GM19193 (cell line): Measurements from ENCODE around the gene RNF19B.

ENCODE experiments used
- POLR2A ChIP-seq: IDR thresholded peaks from 4 replicates; pipeline ENCODE4 v1.6.1; 2011; ENCODE audit not compliant: insufficient read depth, insufficient read length; ENCODE audit errors: extremely low read depth

The RNF19B gene

DNA sequence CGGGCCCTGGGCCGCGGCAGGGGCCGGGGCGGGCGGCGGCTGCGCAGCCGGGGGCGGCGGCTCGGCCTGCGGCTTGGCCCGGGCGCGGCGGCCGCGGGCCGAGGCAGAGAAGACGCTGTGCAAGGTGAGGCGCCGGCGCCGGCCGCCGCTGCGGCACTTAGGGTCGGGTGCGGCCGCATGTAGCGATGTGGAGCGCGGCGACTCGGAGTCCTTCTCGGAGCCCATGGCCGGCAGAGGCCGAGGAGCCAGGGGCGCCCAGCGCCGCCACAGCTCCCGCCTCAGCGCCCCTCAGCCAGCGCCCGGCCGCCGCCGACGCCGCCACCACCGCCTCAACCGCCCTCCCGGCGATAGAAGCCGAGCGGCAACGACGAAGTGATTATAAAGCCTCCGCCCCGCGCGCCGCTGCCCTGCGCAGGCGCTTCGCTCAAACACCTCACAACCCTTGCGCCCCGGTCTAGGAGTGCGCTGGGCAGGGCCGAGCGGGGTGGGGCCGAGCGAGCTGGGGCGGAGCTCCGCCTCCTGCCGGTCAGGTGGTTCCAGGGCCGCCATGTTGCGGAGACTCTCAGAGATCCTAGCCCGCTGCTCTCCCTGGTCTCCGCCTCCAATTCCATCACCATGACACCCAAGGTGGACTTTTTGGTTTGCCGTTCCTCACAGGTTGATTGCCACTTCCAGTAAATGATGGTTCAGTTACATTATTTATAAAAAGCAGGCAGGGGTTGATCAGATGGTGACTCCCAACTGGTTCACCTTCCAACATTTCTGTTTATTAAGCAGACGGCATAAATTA is at the start of gene RNF19B:
Gene RNF19B, minus strand, starts transcription at position 349 of the 790 bp plus-strand sequence. Its CDS starts 124 bp downstream, at position 225.
- peak; percentile 99 for TF ChIP-seq POLR2A

- TF ChIP-seq POLR2A: no peak
These were observed 49.2 kb upstream of the RNF19B start for GRCh38 chr1:33013791-33014190.

- no peak for TF ChIP-seq POLR2A
These were observed 47.6 kb upstream of the RNF19B start for GRCh38 chr1:33012165-33012564.

DNA sequence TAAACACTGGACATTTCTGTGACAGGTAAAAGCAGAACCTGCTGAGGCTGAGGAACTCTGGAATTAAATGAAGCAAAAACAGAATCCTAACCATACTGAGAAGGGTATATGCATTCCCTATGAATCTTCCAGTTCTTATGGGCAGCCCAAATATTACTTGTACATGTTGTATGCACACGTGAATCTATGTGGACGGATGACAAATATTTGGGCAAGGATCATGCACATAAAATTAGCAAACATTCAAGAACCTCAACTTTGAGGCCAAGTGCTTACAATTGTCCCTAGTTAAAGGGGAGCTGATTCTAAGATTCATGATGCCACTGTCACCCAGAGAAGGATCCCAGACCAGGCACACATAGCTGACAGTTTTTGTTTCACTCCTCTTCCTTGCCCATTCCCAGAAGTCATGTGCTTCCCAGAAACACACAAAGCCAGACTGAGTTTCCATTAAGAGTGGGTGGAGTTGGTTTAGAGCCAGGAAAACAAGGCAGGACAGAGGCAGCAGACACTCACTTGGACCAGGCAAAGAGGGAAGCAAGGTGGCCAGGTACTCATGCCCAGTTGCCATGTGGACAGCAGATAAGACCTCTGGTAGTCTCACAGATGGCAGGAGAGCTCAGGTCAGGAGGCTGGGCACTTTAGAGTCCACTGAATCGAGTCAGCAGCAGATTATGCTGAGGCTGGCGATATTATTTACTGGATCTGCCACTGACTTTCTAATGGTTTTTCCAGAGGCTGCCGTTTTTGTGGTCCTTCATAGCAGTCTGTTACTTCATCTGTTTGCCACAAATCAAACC is 46.5 kb upstream of the RNF19B start:
- TF ChIP-seq POLR2A: no peak

- no peak for TF ChIP-seq POLR2A
These were observed 45.0 kb upstream of the RNF19B start for GRCh38 chr1:33009561-33009960.

DNA sequence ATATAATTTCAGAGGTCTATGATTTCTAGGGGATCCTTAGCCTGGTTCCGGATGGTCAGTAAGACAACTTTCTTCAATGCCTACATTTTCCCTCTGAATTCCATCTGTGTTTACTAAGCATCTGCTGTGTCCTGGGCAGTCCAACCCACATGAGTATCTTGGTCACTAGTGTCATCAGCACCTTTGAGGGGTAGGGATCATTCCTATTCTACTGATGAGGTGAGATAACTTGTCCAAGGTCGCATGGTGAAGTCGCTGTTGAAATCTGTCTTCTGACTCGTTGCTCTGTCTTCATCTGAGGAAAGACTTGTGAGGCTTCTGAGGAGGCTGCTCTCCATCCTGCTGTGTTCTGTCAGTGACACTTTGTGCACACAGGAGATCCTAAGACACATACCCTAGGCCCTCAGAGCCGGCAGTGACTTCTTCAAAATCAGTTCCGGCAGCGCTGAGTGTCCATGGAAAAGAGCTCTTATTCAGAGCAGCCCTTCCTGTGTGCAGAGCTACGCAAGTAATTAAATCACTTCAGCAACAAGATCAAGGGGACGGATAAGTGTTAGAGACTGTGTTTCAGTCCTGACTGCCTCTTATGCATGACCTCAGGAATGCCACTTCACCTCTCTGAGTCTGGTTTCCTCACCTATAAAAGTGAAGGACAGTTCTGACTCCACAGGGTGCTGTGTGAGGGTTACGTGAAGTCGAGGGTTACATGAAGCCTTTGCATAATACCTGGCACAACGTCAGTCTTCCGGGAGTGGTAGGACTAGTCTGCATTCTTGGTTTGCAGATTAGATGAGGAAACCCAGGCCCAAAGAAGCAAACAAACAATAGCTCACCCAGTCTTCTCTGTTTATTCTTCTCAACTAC is 43.7 kb upstream of the RNF19B start:
- no peak for TF ChIP-seq POLR2A

DNA sequence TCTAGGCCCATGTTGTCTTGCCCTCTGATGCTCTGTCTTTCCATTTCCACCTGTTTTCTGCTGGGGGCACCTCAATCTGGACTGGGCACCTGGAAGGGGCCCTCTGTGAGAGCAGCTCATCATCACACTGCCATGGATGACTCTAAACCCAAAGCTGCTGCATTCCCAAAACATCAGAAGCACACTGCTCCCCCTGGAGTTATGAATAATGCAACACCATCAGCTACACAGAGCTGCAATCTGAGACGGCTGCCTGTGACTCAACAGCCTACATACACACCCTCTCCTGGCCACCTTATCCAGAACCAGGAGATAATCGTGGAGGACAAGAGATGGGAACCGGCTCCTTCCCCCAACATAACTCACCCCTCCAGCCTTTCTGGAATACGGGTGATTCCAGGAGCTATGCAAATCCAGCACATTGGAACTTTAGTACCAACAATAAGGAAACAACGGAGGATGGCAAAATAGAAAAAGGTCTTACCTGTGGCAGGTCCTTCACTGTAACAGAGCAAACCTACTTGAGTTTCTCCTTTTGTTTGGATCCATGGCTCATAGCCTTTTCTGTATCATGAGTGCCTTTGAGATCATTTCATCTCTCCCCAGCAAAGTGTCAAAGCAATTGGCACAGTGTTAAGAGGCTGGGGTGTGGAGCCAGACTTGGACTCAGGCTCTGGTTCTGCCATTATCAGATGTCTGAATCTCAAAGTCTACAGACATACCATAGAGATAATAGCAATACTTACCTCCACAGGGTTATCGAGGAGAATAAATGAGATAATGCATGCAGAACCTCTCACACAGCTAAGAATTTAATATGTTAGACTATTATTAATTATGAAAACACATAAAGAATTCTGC is 42.8 kb upstream of the RNF19B start:
- TF ChIP-seq POLR2A: no peak

DNA sequence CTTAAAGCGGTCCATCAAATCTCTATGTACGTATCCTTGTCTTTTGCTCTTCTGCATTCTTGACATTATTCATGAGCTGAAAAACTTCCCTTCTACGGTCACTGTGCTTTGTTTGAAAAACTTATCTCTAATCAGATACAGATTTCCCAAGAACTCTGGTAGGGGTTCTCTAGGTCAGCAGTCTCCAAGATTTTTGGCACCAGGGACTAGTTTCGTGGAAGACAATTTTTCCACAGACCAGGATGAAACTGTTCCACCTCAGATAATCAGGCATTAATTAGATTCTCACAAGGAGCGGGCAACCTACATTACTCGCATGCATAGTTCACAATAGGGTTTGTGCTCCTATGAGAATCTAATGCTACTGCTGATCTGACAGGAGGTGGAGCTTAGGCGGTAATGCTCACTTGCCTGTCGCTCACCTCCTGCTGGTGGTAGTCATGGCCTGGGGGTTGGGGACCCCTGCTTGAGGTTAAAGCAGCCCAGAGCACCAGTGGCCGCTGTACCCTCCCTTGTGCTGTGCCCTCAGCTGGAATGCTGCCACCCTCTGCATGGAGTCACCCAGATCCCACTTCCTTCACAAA is 41.3 kb upstream of the RNF19B start:
- no peak for TF ChIP-seq POLR2A

DNA sequence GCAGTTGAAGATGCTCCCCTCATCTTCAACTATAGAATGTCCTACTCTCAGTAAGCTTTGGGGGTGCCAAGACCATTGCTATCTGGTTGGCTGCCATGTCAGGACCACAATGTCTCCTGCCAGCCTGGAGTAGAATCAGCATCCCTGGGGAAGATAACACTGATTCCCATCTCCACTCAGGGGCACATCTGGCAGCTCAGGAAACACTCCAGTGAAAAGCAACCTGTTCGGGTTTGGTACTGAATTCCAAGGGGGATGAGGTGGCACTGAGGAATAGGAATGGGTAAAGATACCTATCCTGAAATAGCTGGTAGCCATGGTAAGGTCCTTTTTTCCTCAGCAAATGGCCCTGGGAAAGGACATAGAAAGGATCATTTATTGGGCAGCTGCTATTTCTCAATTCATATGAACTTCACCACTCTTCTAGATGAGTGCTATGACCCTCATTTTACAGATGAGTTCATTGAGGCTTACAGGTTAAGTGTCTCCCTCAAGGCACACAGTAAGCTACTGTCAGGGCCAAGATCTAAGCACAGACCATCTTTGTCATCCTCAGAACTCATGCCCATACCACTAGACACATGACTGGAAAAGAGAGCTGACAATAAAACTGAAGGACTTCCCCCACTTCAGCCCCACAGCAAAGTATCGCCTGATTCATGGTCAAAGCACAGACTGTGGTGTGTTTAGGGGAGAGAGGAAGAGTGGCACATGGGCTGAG is 40.7 kb upstream of the RNF19B start:
- no peak for TF ChIP-seq POLR2A

- no peak for TF ChIP-seq POLR2A
These were observed 40.0 kb upstream of the RNF19B start for GRCh38 chr1:33004613-33005012.

DNA sequence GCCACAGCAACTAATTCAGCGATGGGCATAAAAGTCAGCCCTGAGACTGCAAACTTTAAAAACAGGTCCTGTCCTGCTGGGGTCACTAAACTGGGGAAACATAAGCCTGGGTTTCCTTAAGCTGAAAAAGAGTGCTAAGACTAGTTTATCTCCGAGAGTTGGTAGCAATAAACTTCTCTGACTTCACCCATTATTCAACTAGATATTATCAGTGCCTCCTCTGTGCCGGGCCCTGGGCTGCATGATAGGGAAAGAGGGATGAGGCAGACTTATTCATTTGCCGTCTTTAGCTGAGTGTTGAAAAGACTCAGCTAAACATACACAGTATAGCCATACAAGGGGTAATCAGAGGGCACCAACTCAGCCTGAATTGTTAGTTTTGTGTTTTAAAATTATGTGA is 39.0 kb upstream of the RNF19B start:
- TF ChIP-seq POLR2A: no peak

GRCh38 chr1:33002006-33002405 is 37.4 kb upstream of the RNF19B start:
- no peak for TF ChIP-seq POLR2A

DNA sequence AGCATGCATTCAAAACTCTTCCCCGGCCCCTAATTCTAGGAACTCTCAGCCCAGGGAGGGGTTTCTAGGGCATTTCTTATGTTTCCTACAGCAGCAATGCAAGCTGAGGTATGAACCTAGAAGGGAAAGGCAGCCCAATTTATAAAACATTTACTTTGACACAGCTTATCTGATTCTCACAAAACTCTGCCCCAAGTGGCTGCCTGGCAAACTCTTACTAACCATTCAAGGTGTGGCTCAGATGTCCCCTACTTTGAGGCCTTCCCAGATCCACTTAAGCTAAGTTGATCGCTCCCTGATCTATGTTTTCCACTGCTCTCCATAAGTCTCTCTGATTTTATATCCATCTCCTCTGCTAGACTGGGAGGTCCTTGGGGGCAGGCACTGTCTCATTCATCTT is 36.7 kb upstream of the RNF19B start:
- no peak for TF ChIP-seq POLR2A
